Forelimb muscle (tissue), 1 donor: ENCODE data around the gene BCO2. TPM values are rescaled to one million over a fixed set of nuclear protein-coding genes. Genes with fewer than 3 reads are reported as not detected.
"Not testable (repeated sequence)": the region's sequence is repeated elsewhere in the genome, so short reads cannot be mapped to it uniquely, and the experiment has no call there.

Experiments used
- DNase-seq: peaks from one replicate; pipeline ENCODE4 v3.0.0-alpha.2; 2013; ENCODE audit warnings: low read depth
- polyA plus RNA-seq: library from polyadenylated mRNA; unstranded; fragments of 120-200 nt; gene quantifications from one replicate; pipeline ENCODE4 v1.2.1, GENCODE V29; 2013; ENCODE audit not compliant: insufficient read length

BCO2 gene
- polyA plus RNA-seq, 1 donor, result 9.0 TPM

DNA sequence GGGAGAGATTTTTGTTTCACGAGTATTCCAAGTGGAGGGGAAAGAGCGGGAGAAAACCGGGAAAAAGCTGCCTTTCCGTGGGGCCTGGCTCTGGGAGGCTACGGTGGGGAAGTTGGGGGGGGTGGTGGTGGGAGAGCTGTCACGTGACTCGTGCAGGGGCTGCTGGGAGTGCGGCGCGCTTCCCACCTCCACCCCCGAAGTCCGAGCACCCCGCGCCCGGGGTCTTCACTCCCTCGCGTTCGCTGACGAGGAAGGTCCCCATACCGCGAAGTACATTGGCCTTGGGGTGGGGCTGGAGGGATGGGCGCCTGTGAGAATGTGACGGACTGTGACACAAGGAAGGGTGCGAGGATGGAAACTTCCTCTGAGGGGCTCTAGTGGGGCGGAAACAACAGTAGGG is 8.2 kb upstream of the BCO2 start, which contains the start of gene TEX12:
TSS of gene TEX12 (plus strand) at position 228 of the 400 bp plus-strand sequence. CDS start 1,897 bp downstream, outside the sequence.
- no peak for DNase-seq

- no peak for DNase-seq
Observed at GRCh38 chr11:112172362-112172994, 2.8 kb upstream of the BCO2 start.

DNA sequence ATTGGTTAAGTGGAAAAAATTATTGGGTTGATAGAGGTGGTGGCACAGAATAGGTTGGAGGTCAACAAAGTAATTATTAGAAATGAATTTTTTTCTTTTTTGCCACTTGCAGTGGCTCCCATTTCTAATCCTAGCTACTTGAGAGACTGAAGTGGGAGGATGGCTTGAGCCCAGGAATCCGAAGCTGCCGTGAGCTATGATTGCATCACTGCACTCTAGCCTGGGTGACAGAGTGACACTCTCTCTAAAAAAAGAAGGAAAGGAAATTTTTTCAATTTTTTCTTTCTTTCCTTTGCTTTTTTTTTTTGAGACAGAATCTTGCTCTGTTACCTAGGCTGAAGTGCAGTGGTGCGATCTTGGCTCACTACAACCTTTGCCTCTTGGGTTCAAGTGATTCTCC is 2.2 kb upstream of the BCO2 start:
- DNase-seq, result no peak

- no peak for DNase-seq
Observed at GRCh38 chr11:112175599-112175952, 264 bp downstream of the BCO2 start.

GRCh38 chr11:112176077-112176476 is 765 bp downstream of the BCO2 start:
- no peak for DNase-seq

DNA sequence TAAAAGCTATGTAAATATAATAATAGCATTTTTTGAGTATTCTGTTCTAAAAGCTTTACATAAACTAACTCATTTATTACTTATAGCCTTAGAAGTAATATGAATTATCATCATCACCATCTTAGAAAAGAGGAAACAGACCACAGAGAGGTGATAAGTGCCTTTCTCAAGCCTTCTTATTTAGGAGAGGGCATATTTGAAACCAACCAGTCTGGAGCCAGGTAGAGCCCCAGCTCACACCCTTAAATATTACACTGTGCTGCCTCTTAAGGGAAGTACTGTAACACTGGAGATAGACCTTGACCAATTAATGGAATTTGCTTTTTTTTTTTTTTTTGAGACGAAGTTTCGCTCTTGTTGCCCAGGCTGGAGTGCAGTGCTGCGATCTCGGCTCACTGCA is 2.3 kb downstream of the BCO2 start:
- DNase-seq, result no peak

- no peak for DNase-seq
Observed at GRCh38 chr11:112178428-112178827, 3.1 kb downstream of the BCO2 start.

DNA sequence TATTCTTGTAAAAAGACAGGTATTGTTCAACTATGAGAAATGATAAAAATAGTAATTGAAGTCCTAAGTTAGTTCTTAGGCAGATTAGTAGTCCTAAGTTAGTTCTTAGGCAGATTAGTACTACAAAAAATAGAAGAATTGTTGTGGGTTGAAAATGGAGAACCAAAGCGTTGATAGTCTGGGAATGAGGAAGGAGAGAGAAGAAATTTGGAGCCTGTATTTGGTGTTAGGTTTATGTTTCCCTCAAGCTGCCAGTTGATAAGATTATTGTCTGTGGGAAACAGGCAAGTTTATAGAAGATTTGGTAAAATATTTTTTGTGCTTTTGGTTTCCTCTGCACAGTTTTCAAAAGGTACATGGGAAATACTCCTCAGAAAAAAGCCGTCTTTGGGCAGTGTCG is 3.6 kb downstream of the BCO2 start:
- DNase-seq, result no peak

- DNase-seq, result no peak
Observed at GRCh38 chr11:112179601-112180000, 4.3 kb downstream of the BCO2 start.

GRCh38 chr11:112182867-112183266 is 7.6 kb downstream of the BCO2 start:
- no peak for DNase-seq

- no peak for DNase-seq
Observed at GRCh38 chr11:112185883-112186282, 10.6 kb downstream of the BCO2 start.

- no peak for DNase-seq
Observed at GRCh38 chr11:112186304-112186703, 11.0 kb downstream of the BCO2 start.

GRCh38 chr11:112195113-112195512 is 19.8 kb downstream of the BCO2 start:
- not testable (repeated sequence) for DNase-seq

GRCh38 chr11:112195951-112196351 is 20.6 kb downstream of the BCO2 start:
- DNase-seq, result no peak

DNA sequence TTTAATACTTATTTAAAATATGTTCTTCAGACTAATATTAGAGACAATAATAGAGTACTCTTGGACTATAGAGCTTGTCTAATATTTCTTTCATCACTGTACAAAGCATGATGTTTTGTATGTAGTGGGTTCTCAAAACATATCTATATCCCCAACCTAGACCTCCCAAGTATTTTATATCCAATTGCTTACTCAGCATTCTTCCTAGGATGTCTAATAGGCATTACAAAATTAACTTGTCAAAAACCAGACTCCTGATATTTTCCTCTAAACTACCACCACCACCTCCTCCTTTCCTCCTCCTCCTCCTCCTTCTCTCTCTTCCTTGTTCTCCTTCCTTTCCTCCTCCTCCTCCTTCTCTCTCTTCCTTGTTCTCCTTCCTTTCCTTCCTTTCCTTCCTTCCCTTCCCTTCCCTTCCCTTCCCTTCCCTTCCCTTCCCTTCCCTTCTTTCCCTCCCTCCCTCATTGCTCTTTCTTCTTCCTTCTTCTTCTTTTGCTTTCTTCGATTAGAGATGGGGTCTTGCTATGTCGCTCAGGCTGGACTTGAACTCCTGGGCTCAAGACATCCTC is 21.3 kb downstream of the BCO2 start:
- no peak for DNase-seq

GRCh38 chr11:112199101-112199500 is 23.8 kb downstream of the BCO2 start:
- not testable (repeated sequence) for DNase-seq

DNA sequence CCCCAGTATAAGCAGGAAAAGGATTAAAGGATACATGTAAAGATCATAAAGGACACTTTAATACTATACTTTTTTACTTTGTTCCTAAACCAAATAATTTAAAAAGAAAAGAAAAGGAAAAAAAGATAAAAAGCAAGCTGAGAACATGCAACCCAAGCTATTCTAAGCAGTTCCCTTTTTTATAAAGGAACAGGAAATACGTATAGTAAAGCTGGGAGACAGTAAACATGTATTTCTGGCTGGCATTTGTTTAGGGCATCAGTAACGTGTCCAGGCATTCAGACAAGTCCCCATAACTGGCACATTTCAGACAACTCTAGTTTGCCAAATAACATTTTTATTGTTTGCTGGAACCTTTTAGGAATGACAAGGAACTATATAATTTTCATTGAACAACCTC is 24.9 kb downstream of the BCO2 start:
- DNase-seq, result no peak

DNA sequence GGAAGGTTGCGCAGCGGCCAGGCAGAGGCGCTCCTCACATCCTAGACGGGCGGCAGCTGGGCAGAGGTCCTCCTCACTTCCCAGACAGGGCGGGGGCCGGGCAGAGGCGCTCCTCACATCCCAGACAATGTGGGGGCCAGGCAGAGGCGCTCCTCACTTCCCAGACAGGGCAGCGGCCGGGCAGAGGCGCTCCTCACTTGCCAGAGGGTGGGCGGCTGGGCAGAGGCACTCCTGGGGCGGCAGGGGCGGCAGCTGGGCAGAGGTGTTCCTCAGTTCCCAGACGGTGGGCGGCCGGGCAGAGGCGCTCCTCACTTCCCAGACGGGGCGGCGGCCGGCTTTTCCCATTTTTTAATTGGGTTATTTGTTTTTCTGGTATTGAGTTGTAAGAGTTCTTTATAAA is 30.8 kb downstream of the BCO2 start:
- DNase-seq, result no peak

- no peak for DNase-seq
Observed at GRCh38 chr11:112210890-112211289, 35.6 kb downstream of the BCO2 start.

- DNase-seq, result no peak
Observed at GRCh38 chr11:112211536-112211935, 36.2 kb downstream of the BCO2 start.

- no peak for DNase-seq
Observed at GRCh38 chr11:112212290-112212689, 37.0 kb downstream of the BCO2 start.

- no peak for DNase-seq
Observed at GRCh38 chr11:112212710-112213109, 37.4 kb downstream of the BCO2 start.

- no peak for DNase-seq
Observed at GRCh38 chr11:112213753-112214152, 38.4 kb downstream of the BCO2 start.

GRCh38 chr11:112215621-112216020 is 40.3 kb downstream of the BCO2 start:
- no peak for DNase-seq
